GM12878 (cell line): ENCODE results near the gene BIK. TPM values are rescaled to one million over a fixed set of nuclear protein-coding genes. Genes with fewer than 3 reads are reported as not detected.

ENCODE experiments used
- ATAC-seq: fragments of 200-7000 bp; cut with Tn5 transposase; 3 replicates; pipeline ENCODE4 v1.9.1; 2020; ENCODE audit warnings: mild to moderate bottlenecking, moderate library complexity
- BruUV-seq: library from RNA; stranded (reverse); fragments of 400-500 nt; replicated peaks from 2 replicates; lab custom pipeline; 2021; lab: Mats Ljungman, UMichigan
- CTCF ChIA-PET: fragments of 300-600 bp; sonication (Branson Sonifier 250); formaldehyde crosslinking; extraction: SDS; loops from one replicate; lab custom pipeline; 2021; ENCODE audit warnings: inconsistent platforms; lab: Yijun Ruan, JAX
- POLR2A ChIA-PET: fragments of 350-600 bp; formaldehyde crosslinking; extraction: SDS; loops from one replicate; lab custom pipeline; 2021; ENCODE audit warnings: inconsistent platforms; lab: Charles Lee
- RAD21 ChIA-PET: fragments of 300-600 bp; sonication (Branson Sonifier 250); formaldehyde crosslinking; loops from one replicate; lab custom pipeline; 2023; ENCODE audit warnings: antibody characterized with exemption; ENCODE audit not compliant: unreplicated experiment; lab: Charles Lee
- SMC1A ChIA-PET: fragments of 300-600 bp; sonication (Branson Sonifier 250); formaldehyde crosslinking; loops from one replicate; lab custom pipeline; 2023; ENCODE audit not compliant: unreplicated experiment, uncharacterized antibody; lab: Charles Lee
- DNase-seq: peaks from one replicate; pipeline ENCODE4 v3.0.0-alpha.2; 2011; ENCODE audit warnings: low read depth, low spot score
- FAIRE-seq: peaks from 3 replicates; lab custom pipeline; 2011; peaks lifted over from hg19 to GRCh38; lab: Jason Lieb, UNC
- H2AFZ ChIP-seq: 2 replicates; pipeline ENCODE4 v1.6.0; 2011; ENCODE audit warnings: low read depth, low read length, control low read depth; ENCODE audit not compliant: control insufficient read depth
- H3K27ac ChIP-seq: 2 replicates; pipeline ENCODE4 v1.5.1; 2011; ENCODE audit warnings: control low read depth; ENCODE audit not compliant: control insufficient read depth, insufficient read depth
- H3K27me3 ChIP-seq, 2 experiments: replicated peaks in 1 of 2; 2 replicates each; pipeline versions ENCODE4 v1.6.0 to v1.6.1; 2011; ENCODE audit warnings: low read length in 1 of 2; ENCODE audit not compliant: control insufficient read depth in 2 of 2, insufficient read depth in 2 of 2
- H3K36me3 ChIP-seq, 2 experiments: 2 replicates each; pipeline ENCODE4 v1.5.1; 2011; ENCODE audit warnings: low read length in 1 of 2; ENCODE audit not compliant: control insufficient read depth in 2 of 2, insufficient read depth in 2 of 2
- H3K4me1 ChIP-seq: 2 replicates; pipeline ENCODE4 v1.6.1; 2011; ENCODE audit warnings: mild to moderate bottlenecking, low read length, moderate library complexity, mixed read lengths; ENCODE audit not compliant: control insufficient read depth, insufficient read depth
- H3K4me2 ChIP-seq: 2 replicates; pipeline ENCODE4 v1.6.0; 2011; ENCODE audit warnings: control low read depth; ENCODE audit not compliant: control insufficient read depth, insufficient read depth
- H3K4me3 ChIP-seq: fragments of 200-600 bp; sonication (generic); 2 replicates; pipeline ENCODE4 v1.5.1; 2016
- H3K79me2 ChIP-seq: 2 replicates; pipeline ENCODE4 v1.6.0; 2011; ENCODE audit warnings: low read length; ENCODE audit not compliant: control insufficient read depth, insufficient read depth
- H3K9ac ChIP-seq: 2 replicates; pipeline ENCODE4 v1.8.0; 2011; ENCODE audit warnings: low read length, control low read depth, mixed read lengths; ENCODE audit not compliant: control insufficient read depth, insufficient read depth
- H3K9me3 ChIP-seq: replicated peaks from 3 replicates; pipeline ENCODE4 v1.5.1; 2011; ENCODE audit warnings: mild to moderate bottlenecking, low read length; ENCODE audit not compliant: control insufficient read depth, insufficient read depth
- H4K20me1 ChIP-seq: 2 replicates; pipeline ENCODE4 v1.6.0; 2011; ENCODE audit not compliant: control insufficient read depth, insufficient read depth
- BACH1 ChIP-seq: fragments of 450-650 bp; IDR thresholded peaks from 2 replicates; pipeline ENCODE4 v1.6.1; 2017; ENCODE audit warnings: mild to moderate bottlenecking, borderline replicate concordance
- CBFB ChIP-seq: IDR thresholded peaks from 2 replicates; pipeline ENCODE4 v1.6.1; 2016; ENCODE audit warnings: antibody characterized with exemption, low read depth
- E2F8 ChIP-seq: fragments of 450-650 bp; IDR thresholded peaks from 2 replicates; pipeline ENCODE4 v1.6.1; 2018; ENCODE audit warnings: mild to moderate bottlenecking, low read depth, moderate library complexity; ENCODE audit not compliant: partially characterized antibody
- LARP7 ChIP-seq: fragments of 450-650 bp; IDR thresholded peaks from 2 replicates; pipeline ENCODE4 v1.6.1; 2017; ENCODE audit warnings: mild to moderate bottlenecking
- MYB ChIP-seq: fragments of 150-350 bp; IDR thresholded peaks from 2 replicates; pipeline ENCODE4 v1.6.1; 2014; ENCODE audit warnings: mild to moderate bottlenecking, low read depth, low read length, borderline replicate concordance
- NFYB ChIP-seq: IDR thresholded peaks from 2 replicates; pipeline ENCODE4 v1.6.1; 2011; ENCODE audit warnings: low read depth, mild to moderate bottlenecking, low read length, improper control_type of control experiment, moderate library complexity; ENCODE audit not compliant: insufficient read depth
- NR2C2 ChIP-seq: IDR thresholded peaks from 2 replicates; pipeline ENCODE4 v1.6.1; 2011; ENCODE audit warnings: borderline replicate concordance, low read depth; ENCODE audit not compliant: control insufficient read depth, insufficient read length
- POU2F2 ChIP-seq: IDR thresholded peaks from 3 replicates; pipeline ENCODE4 v1.6.1; 2011; ENCODE audit warnings: low read depth, mild to moderate bottlenecking, low read length, borderline replicate concordance
- RB1 ChIP-seq: fragments of 450-650 bp; formaldehyde crosslinking; IDR thresholded peaks from 2 replicates; pipeline ENCODE4 v1.6.1; 2017; ENCODE audit warnings: mild to moderate bottlenecking, borderline replicate concordance
- RELA ChIP-seq: fragments of 450-650 bp; IDR thresholded peaks from 2 replicates; pipeline ENCODE4 v1.8.0; 2014; ENCODE audit warnings: borderline replicate concordance; ENCODE audit not compliant: partially characterized antibody
- RFX5 ChIP-seq: IDR thresholded peaks from 2 replicates; pipeline ENCODE4 v1.6.1; 2011; ENCODE audit warnings: low read depth, low read length, improper control_type of control experiment
- RUNX3 ChIP-seq: IDR thresholded peaks from 2 replicates; pipeline ENCODE4 v1.6.1; 2012; ENCODE audit warnings: low read length, inconsistent platforms
- SMC3 ChIP-seq: IDR thresholded peaks from 2 replicates; pipeline ENCODE4 v1.6.1; 2011; ENCODE audit warnings: low read length, improper control_type of control experiment, borderline replicate concordance
- TCF7 ChIP-seq: IDR thresholded peaks from 2 replicates; pipeline ENCODE4 v1.6.1; 2014; ENCODE audit warnings: antibody characterized with exemption, borderline replicate concordance
- ZBTB33 ChIP-seq: fragments of 450-650 bp; IDR thresholded peaks from 2 replicates; pipeline ENCODE4 v1.6.1; 2017; ENCODE audit warnings: mild to moderate bottlenecking
- ZNF687 ChIP-seq: fragments of 450-650 bp; IDR thresholded peaks from 2 replicates; pipeline ENCODE4 v1.6.1; 2017; ENCODE audit warnings: mild to moderate bottlenecking, moderate library complexity
- WGBS: methylation state at CpG from one replicate; pipeline ENCODE4 v1.1.6; 2016; ENCODE audit warnings: low lambda C conversion rate; ENCODE audit not compliant: insufficient replicate concordance, insufficient coverage; ENCODE audit errors: missing lambda C conversion rate; 5-methylcytosine and 5-hydroxymethylcytosine counted together
- in situ Hi-C: fragments of 300-500 bp; cut with MboI; formaldehyde crosslinking; loops from 9 replicates; pipeline ENCODE4 v1.14.3; 2018; ENCODE audit warnings: mixed read lengths
- intact Hi-C: fragments of 100-400 bp; cut with micrococcal nuclease; formaldehyde crosslinking; loops from one replicate; pipeline ENCODE4 v1.14.2; 2022; ENCODE audit not compliant: unreplicated experiment
- polyA plus RNA-seq, 11 experiments: library from polyadenylated mRNA; depleted of rRNA in 4 of 11; unstranded in 6 of 11; stranded (reverse) in 5 of 11; fragments of >200 nt; fragmentation: Nextera tagmentation in 4 of 11; fragmentation: Illumina TruSeq in 1 of 11; extraction: Ambion mirVana in 4 of 11; extraction: Trizol in 1 of 11; gene quantifications; 1 replicate in 1 of 11; 2 replicates in 10 of 11; pipeline versions ENCODE4 v1.2.1 to v1.2.3, GENCODE V29; 2011 to 2016; ENCODE audit warnings: inconsistent platforms in 2 of 11, missing spikeins in 2 of 11, low read depth in 1 of 11
- total RNA-seq, 4 experiments: library from RNA; depleted of rRNA in 3 of 4; stranded (reverse); fragments of >200 nt in 3 of 4; fragmentation: Illumina TruSeq in 1 of 4; extraction: Trizol in 1 of 4; gene quantifications; 2 replicates each; pipeline versions ENCODE4 v1.2.1 to v1.2.3, GENCODE V29; 2013 to 2021

Gene BIK
- total and polyA plus RNA-seq, 10 of the 15 experiments (the other 5 are each of a cell fraction or from before 2014, with no cell fraction given), result 0.33 to 9.8 (median 3.9) TPM

- Histone ChIP-seq H3K9ac (peak overlapping the region; percentile 44; the same call in 1 of the 2 replicates), H4K20me1 (no peaks in the 10 kb centered on the region), H3K79me2 (no peaks in the 10 kb centered on the region), H3K9me3 (no peaks in the 10 kb centered on the region), H3K27me3 (peaks cover 0 to 6% of the 10 kb centered on the region in 2 experiments; a peak in 3 of 4 replicates), H3K27ac (no peak overlapping the region), H3K4me3 (peak overlapping the region; percentile 72), H3K4me1 (peaks cover 7% of the 10 kb centered on the region), H3K4me2 (peak overlapping the region; percentile 87), H2AFZ (peak overlapping the region; percentile 71), H3K36me3 (no peaks in the 10 kb centered on the region)
- CTCF ChIA-PET, result interaction anchor here (0.9 to 1.3 kb wide), 2 partner anchors 26 to 28 kb away, joined by 3 to 5 read pairs; no protein-coding TSS in a partner anchor
- DNase-seq (no peak), ATAC-seq (no peak), FAIRE-seq (peak; percentile 61)
- no TSS peak for BruUV-seq
- 16% methylated on average over 27 of the region's 32 CpGs for WGBS
- SMC1A ChIA-PET, result interaction anchor here (0.7 kb wide), 1 partner anchor 406 kb away, joined by 3 read pairs; no protein-coding TSS in a partner anchor
- POLR2A ChIA-PET, result no interaction called here
- in situ Hi-C loops (no loop called here), intact Hi-C loops (no loop called here)
- RAD21 ChIA-PET, result no interaction called here
- no peak for TF ChIP-seq RFX5
- no peak for TF ChIP-seq BACH1
- TF ChIP-seq MYB, result no peak
- no peak for TF ChIP-seq E2F8
- TF ChIP-seq TCF7, result no peak
- no peak for TF ChIP-seq ZNF687
- TF ChIP-seq ZBTB33, result no peak
- TF ChIP-seq NFYB, result no peak
- no peak for TF ChIP-seq CBFB
- TF ChIP-seq SMC3, result no peak
- TF ChIP-seq POU2F2, result no peak
- TF ChIP-seq LARP7, result no peak
- no peak for TF ChIP-seq RELA
- TF ChIP-seq RB1, result no peak
- TF ChIP-seq NR2C2, result no peak
- no peak for TF ChIP-seq RUNX3
These were observed 568 bp upstream of the BIK start for GRCh38 chr22:43109921-43110443.
